AG09319 (cell line): ENCODE measurements around the gene PRDM5.

Experiments used
- DNase-seq: peaks from one replicate; pipeline ENCODE4 v3.0.0-alpha.2; 2010; ENCODE audit warnings: low read depth; ENCODE audit errors: extremely low read depth
- TF ChIP-seq, protein P1 (sequence below): IDR thresholded peaks from 2 replicates; pipeline ENCODE4 v1.5.1; 2011; ENCODE audit warnings: low read depth, mild to moderate bottlenecking, inconsistent platforms, low read length, moderate library complexity

The PRDM5 gene

DNA sequence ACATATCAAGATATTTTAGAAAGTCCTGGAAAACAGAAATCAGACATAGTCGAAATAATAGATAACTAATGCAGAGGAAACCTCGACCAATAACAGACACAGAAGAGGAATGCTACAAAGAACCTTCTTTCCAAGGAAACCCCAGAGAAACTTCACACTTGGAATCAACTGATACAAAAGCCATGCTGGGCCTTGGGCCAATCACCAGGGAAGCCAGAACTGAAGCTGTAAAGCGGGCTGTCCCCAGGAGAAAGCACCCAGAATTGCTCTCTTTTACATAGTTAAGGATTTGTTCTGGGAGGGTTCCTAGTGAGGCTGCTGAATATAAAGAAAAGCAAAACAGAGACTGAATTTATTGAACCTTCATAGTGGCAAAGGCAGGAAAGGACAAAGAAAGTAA is 100.5 kb downstream of the PRDM5 start:
- TF ChIP-seq, protein P1, sequence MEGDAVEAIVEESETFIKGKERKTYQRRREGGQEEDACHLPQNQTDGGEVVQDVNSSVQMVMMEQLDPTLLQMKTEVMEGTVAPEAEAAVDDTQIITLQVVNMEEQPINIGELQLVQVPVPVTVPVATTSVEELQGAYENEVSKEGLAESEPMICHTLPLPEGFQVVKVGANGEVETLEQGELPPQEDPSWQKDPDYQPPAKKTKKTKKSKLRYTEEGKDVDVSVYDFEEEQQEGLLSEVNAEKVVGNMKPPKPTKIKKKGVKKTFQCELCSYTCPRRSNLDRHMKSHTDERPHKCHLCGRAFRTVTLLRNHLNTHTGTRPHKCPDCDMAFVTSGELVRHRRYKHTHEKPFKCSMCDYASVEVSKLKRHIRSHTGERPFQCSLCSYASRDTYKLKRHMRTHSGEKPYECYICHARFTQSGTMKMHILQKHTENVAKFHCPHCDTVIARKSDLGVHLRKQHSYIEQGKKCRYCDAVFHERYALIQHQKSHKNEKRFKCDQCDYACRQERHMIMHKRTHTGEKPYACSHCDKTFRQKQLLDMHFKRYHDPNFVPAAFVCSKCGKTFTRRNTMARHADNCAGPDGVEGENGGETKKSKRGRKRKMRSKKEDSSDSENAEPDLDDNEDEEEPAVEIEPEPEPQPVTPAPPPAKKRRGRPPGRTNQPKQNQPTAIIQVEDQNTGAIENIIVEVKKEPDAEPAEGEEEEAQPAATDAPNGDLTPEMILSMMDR: no peak
- no peak for DNase-seq

DNA sequence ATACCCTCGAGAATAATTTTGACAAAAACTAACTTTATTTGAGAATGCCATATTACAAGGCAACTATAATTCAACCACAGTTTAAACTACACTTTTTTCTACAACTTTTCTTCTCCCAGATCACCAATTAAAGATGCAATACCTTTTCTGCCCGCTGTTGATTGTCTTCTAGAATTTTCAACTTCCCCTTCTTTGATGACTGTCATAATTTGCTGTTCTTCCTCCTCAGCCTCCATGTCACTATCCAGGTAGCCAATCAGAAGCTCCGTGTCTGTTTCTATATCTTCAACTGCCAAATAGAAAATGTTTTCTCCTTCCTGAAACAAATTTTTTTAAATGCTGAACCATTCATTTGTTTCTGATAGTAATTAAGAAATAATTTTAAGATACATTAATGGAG is 101.5 kb downstream of the PRDM5 start:
- no peak for DNase-seq

GRCh38 chr4:120819805-120820437 is 102.6 kb downstream of the PRDM5 start:
- TF ChIP-seq, protein P1: no peak
- DNase-seq: no peak

More for the DNA sequence above, 101.5 kb downstream of the PRDM5 start:
- TF ChIP-seq, protein P1: no peak

- no peak for DNase-seq
- TF ChIP-seq, protein P1: no peak
Observed at GRCh38 chr4:120816296-120816965, 106.1 kb downstream of the PRDM5 start.

GRCh38 chr4:120815361-120815760 is 107.2 kb downstream of the PRDM5 start:
- no peak for DNase-seq
- TF ChIP-seq, protein P1: no peak

DNA sequence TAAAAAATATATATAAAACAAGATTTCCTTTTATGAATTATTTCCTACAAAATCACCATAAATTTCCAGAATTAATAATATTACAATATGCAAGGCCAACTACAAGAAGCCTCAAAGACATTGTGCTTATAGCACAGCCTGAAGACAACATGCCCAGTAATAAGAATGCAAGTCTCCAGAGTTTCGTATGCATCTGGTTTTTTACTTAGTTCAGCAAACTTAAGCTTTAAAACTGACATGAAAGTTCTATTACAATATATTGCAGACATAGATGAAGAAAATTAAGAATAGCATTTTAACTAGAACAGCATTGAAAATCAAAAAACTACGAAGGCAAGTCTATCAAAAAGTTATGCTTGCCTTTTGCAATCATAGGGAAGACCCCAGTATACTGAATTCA is 107.6 kb downstream of the PRDM5 start:
- TF ChIP-seq, protein P1: no peak
- no peak for DNase-seq

- no peak for DNase-seq
- TF ChIP-seq, protein P1: no peak
Observed at GRCh38 chr4:120812216-120812615, 110.3 kb downstream of the PRDM5 start.
